Measurements from ENCODE around the gene UTS2R. TPM values are rescaled to one million over a fixed set of nuclear protein-coding genes. Genes with fewer than 3 reads are reported as not detected.

UTS2R gene
- polyA plus RNA-seq, 1 of the 3 experiments (the other 2 are of a cell fraction) = not detected

DNA sequence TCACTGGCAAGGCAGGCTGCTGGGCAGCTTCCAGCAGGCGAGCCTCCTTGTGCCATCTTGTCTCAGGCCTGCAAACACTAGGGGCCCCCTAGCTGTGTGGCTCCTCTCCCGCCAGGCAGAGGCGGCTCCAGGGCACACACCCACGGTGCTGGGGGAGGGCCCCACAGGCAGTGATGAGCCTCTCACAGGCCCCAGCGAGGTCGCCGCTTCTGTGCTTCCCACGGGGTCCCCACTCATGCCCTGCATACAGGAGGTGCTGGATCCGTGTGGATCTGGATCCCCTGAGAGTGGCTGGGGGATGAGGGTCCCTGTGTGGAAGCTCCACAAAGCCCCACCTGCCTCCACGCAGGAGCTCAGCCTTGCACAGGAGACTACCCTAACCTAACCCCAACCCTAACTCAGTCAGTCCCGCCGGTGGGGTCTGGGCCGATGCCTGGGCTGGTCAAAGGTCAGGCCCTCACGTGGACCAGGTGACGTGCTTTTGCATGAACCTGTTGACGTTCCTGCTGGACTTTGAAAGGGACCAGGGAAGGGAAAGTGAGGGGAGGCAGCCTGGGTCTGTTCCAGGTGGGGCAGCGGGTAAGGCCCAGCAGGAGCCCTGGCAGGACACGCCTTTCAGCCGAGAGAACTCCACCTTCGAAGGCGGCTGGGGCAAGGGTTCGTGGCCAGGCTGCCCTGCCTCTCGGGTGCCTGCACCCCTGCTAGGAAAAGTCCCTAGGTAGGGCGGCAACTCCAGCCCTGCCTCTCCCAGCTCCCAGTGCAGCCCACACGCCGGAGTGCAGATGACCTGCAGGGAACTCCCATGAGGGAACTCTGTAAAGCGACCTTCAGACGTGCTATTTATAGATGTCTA is 43.2 kb upstream of the UTS2R start:
- DNase-seq = no peak
- POLR2A ChIA-PET = interaction anchor here (1.1 kb wide), 1 partner anchor 11 kb away, joined by 3 read pairs; the partner anchor contains the start of gene CD7
- no peak overlapping the region for H2AFZ ChIP-seq (ENCODE audit: low read depth)
- no peaks in the 10 kb centered on the region for H4K20me1 ChIP-seq (ENCODE audit: insufficient read depth)
- no peaks in the 10 kb centered on the region; the same call in none of the 2 replicates for H3K27me3 ChIP-seq (ENCODE audit: insufficient read depth)
- WGBS (ENCODE audit: low lambda C conversion rate) = 89% methylated on average over 26 of the region's 28 CpGs
- no peak overlapping the region for H3K4me2 ChIP-seq
- no peaks in the 10 kb centered on the region for H3F3A ChIP-seq (replicated peaks; ENCODE audit: insufficient read depth)
- CTCF ChIA-PET = interaction anchor here (1.2 to 9.9 kb wide), 3 partner anchors 14 to 92 kb away, joined by 4 to 184 read pairs (median 78); no protein-coding TSS in a partner anchor
- no peak overlapping the region for H3K4me3 ChIP-seq (ENCODE audit: low read depth in 2 of 2, low read length in 1 of 2)
- H3K9me3 ChIP-seq = no peaks in the 10 kb centered on the region
- H3K27ac ChIP-seq (ENCODE audit: low read depth in 2 of 2, low read length in 1 of 2) = no peak overlapping the region
- no peak overlapping the region for H3K9ac ChIP-seq
- peaks cover 13 to 40% of the 10 kb centered on the region in 2 experiments; a peak in 3 of 4 replicates for H3K4me1 ChIP-seq (ENCODE audit: control insufficient read depth in 1 of 2, insufficient read depth in 2 of 2, low read depth in 1 of 2, low read length in 1 of 2)
- no peaks in the 10 kb centered on the region for H3K79me2 ChIP-seq (ENCODE audit: insufficient read depth)
- no peaks in the 10 kb centered on the region for H3K36me3 ChIP-seq (replicated peaks in 1 of 2; ENCODE audit: control insufficient read depth in 1 of 2, insufficient read depth in 2 of 2, low read length in 1 of 2)
- no peaks in the 10 kb centered on the region for H3K9me2 ChIP-seq
- TF ChIP-seq SIN3A (IDR thresholded peaks at IDR 0.05; ENCODE audit: borderline replicate concordance, low read depth, low read length) (no peak), MXI1 (IDR thresholded peaks at IDR 0.05; ENCODE audit: low read depth, low read length) (no peak), SMC3 (IDR thresholded peaks at IDR 0.05; ENCODE audit: low read depth, low read length) (no peak), POLR2AphosphoS5 (IDR thresholded peaks at IDR 0.05; ENCODE audit: low read depth, low read length) (no peak)

- Histone ChIP-seq H3K4me2 (no peak overlapping the region), H3K27me3 (ENCODE audit: insufficient read depth) (no peaks in the 10 kb centered on the region; the same call in none of the 2 replicates), H3F3A (replicated peaks; ENCODE audit: insufficient read depth) (no peaks in the 10 kb centered on the region), H3K9me3 (no peaks in the 10 kb centered on the region), H3K4me3 (ENCODE audit: low read depth in 2 of 2, low read length in 1 of 2) (no peak overlapping the region), H4K20me1 (ENCODE audit: insufficient read depth) (no peaks in the 10 kb centered on the region), H3K4me1 (ENCODE audit: control insufficient read depth in 1 of 2, insufficient read depth in 2 of 2, low read depth in 1 of 2, low read length in 1 of 2) (peaks cover 13 to 40% of the 10 kb centered on the region in 2 experiments; a peak in 3 of 4 replicates), H2AFZ (ENCODE audit: low read depth) (no peak overlapping the region), H3K27ac (ENCODE audit: low read depth in 2 of 2, low read length in 1 of 2) (no peak overlapping the region), H3K79me2 (ENCODE audit: insufficient read depth) (no peaks in the 10 kb centered on the region), H3K9me2 (no peaks in the 10 kb centered on the region), H3K9ac (no peak overlapping the region), H3K36me3 (replicated peaks in 1 of 2; ENCODE audit: control insufficient read depth in 1 of 2, insufficient read depth in 2 of 2, low read length in 1 of 2) (no peaks in the 10 kb centered on the region)
- no peak for DNase-seq
- TF ChIP-seq GABPA (IDR thresholded peaks at IDR 0.05; ENCODE audit: low read depth) = no peak
- no peak for TF ChIP-seq EZH2phosphoT487 (IDR thresholded peaks at IDR 0.05; ENCODE audit: borderline replicate concordance, low read depth)
- TF ChIP-seq ZBTB33 (IDR thresholded peaks at IDR 0.05; ENCODE audit: borderline replicate concordance, low read depth) = no peak
- TF ChIP-seq IRF3 (IDR thresholded peaks at IDR 0.05; ENCODE audit: low read depth, low read length) = no peak
- TF ChIP-seq TEAD4 (IDR thresholded peaks at IDR 0.05; ENCODE audit: borderline replicate concordance, insufficient read depth) = no peak
- TF ChIP-seq MEF2A (IDR thresholded peaks at IDR 0.05; ENCODE audit: borderline replicate concordance, low read depth) = no peak
- TF ChIP-seq, protein P1, sequence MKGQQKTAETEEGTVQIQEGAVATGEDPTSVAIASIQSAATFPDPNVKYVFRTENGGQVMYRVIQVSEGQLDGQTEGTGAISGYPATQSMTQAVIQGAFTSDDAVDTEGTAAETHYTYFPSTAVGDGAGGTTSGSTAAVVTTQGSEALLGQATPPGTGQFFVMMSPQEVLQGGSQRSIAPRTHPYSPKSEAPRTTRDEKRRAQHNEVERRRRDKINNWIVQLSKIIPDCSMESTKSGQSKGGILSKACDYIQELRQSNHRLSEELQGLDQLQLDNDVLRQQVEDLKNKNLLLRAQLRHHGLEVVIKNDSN (IDR thresholded peaks at IDR 0.05; ENCODE audit: borderline replicate concordance, low read depth) = no peak
- TF ChIP-seq MXI1 (IDR thresholded peaks at IDR 0.05; ENCODE audit: low read depth, low read length) = no peak
- no peak for TF ChIP-seq JUND (IDR thresholded peaks at IDR 0.05)
- TF ChIP-seq SMC3 (IDR thresholded peaks at IDR 0.05; ENCODE audit: low read depth, low read length) = no peak
- TF ChIP-seq, protein P2, sequence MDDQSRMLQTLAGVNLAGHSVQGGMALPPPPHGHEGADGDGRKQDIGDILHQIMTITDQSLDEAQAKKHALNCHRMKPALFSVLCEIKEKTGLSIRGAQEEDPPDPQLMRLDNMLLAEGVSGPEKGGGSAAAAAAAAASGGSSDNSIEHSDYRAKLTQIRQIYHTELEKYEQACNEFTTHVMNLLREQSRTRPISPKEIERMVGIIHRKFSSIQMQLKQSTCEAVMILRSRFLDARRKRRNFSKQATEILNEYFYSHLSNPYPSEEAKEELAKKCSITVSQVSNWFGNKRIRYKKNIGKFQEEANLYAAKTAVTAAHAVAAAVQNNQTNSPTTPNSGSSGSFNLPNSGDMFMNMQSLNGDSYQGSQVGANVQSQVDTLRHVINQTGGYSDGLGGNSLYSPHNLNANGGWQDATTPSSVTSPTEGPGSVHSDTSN (IDR thresholded peaks at IDR 0.05) = no peak
- TF ChIP-seq POLR2AphosphoS5 (IDR thresholded peaks at IDR 0.05; ENCODE audit: low read depth, low read length) = no peak
- TF ChIP-seq, protein P3, sequence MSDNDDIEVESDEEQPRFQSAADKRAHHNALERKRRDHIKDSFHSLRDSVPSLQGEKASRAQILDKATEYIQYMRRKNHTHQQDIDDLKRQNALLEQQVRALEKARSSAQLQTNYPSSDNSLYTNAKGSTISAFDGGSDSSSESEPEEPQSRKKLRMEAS (IDR thresholded peaks at IDR 0.05; ENCODE audit: low read depth) = no peak
- TF ChIP-seq NRF1 (IDR thresholded peaks at IDR 0.05; ENCODE audit: low read depth, low read length) = no peak
- TF ChIP-seq GATA2 (CRISPR knock-in tag; IDR thresholded peaks at IDR 0.05) = no peak
- 81% methylated on average over 15 of the region's 15 CpGs for WGBS (ENCODE audit: low lambda C conversion rate)
- ChIA-PET POLR2A (no interaction called here), CTCF (interaction anchor here (1.1 to 9.9 kb wide), 6 partner anchors 7 to 93 kb away, joined by 3 to 78 read pairs (median 6); no protein-coding TSS in a partner anchor)
Measured at GRCh38 chr17:82328994-82329507, 42.5 kb upstream of the UTS2R start.
